Measurements from ENCODE around the gene ADCY2.

The ADCY2 gene

DNA sequence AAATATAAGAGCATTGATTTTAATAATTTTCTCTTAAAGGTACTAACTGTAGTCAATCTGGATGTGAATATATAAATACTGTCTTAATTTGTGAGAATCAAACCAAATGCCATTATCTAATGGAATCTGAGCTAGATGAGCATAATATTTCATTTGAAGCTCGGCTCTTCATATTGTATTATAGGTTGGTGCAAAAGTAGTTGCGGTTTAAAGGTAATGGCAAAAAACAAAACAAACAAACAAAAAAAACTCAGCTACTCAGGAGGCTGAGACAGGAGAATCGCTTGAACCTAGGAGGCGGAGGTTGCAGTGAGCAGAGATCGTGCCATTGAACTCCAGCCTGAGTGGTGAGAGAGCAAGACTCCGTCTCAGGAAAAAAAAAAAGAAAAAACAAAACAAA, 358.6 kb downstream of the ADCY2 start:
- DNase-seq: no peak

GRCh38 chr5:7754997-7755596, 359.2 kb downstream of the ADCY2 start:
- peak; percentile 33 for DNase-seq

GRCh38 chr5:7755958-7756357, 360.0 kb downstream of the ADCY2 start:
- DNase-seq: no peak

DNA sequence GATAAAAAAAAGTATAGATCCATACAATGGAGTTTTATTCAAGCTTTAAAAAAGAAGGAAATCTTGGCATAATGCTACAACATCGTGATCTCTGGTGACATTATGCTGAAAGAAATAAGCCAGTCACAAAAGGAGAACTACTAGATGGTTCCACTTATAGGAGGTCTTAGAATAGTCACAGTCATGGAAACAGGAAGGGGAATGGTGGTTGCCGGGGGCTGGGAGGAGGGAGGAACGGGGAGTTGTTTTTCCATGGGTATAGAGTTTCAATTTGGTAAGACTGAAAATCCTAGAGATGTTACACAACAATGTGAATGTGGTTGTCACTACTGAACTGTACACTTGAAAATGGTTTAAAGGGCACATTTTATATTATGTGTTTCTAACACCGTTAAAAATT, 360.5 kb downstream of the ADCY2 start:
- DNase-seq: peak; percentile 73

DNA sequence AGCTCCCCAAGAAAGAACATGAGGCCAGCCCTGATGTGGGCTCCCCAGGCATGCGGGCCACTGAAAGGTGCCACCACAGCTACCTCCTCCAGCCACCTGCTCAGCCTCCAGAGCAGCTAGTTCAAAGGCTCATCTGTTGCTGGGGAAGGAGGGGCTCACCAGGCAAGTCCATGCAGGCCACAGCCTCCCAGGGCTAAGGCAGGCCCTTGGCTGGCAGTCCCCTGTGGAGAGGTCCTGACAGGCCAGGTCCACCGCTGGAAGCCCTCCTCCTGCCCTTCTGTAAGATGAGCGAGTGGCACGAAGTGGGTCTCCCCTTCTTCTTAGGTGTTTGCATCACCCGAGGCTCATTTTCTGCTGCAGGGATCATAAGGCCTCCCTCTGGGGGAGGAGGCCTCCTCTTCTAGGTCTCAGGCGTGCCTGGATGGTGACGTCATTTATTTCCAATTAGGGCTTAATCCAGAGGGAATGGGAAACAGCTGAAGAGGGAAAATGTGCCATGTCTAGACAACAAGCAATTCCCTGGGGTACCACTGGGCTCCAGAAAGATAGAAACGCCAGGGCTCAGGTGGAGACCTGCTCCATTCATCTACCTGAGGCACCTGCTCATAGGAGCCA, 363.4 kb downstream of the ADCY2 start:
- DNase-seq: no peak

DNA sequence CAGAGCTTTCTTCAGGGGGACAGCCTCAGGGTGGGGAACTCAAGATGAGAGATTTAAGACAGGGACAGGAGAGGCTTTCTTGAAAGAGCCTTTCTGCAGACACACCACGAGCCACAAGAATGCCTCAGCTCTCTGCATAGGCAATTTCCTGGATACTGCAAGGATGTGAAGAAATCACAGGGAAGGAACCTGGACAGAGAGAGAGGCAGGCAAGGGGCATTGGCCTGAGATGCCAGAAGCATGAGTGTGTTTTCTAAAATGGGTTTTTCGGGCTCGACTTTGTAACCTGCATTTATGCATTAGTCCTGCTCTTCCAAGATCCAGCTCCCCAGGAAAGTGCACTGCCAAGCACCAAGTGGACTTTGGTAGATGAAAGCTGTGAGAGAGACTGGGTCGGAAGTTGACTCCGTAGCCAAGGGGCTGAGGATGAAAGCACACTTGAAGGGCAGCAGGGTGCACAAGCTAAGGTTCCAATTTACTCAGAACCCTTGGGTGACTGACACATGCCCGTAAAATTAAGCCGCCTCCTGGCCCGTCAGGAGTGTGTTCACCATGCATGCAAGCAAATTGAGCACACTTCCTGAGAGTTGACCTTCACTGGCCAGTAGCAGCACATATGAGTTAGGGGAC, 364.1 kb downstream of the ADCY2 start:
- no peak for DNase-seq

GRCh38 chr5:7762267-7762666, 366.3 kb downstream of the ADCY2 start:
- no peak for DNase-seq

DNA sequence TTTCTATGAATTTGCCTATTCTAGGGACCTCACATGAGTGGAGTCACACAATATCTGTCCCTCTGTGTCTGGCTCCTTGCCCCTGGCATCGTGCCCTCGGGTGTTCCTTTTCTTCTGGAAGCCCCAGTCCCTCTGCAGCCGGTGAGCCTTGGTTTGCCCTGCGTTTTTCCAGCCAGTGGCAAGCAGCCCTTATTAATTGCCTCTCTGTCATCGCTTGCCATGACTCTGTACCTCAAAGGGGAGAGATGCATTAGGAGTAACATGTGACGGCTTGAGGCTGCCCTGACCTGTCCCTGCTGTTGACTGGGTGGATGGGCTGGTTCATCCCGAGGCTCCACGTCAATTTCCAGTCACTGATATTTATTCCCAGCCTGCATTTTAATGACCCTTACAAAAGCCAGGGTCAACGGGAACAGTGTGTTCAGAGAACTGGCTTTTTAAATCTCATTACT, 367.7 kb downstream of the ADCY2 start:
- DNase-seq: no peak

GRCh38 chr5:7764452-7764851, 368.5 kb downstream of the ADCY2 start:
- DNase-seq: no peak

DNA sequence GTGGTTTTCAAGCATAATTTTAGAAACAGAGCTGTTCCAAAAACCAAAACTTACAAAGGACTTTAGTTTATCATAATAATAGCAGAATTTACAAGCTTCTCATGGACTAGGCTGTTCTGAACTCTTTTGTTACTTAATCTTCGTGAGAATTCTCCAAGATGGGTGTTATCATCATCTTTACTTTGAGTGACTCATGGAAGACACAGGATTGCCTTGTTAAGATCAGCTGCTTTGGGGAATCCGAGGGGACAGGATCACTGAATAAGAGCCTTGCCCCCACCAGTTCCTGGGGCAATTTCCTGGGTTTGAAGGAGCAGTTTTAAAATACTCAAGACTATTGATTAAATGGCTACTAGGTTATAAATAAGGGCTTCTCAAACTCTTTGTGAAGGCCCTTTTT, 374.5 kb downstream of the ADCY2 start:
- no peak for DNase-seq

DNA sequence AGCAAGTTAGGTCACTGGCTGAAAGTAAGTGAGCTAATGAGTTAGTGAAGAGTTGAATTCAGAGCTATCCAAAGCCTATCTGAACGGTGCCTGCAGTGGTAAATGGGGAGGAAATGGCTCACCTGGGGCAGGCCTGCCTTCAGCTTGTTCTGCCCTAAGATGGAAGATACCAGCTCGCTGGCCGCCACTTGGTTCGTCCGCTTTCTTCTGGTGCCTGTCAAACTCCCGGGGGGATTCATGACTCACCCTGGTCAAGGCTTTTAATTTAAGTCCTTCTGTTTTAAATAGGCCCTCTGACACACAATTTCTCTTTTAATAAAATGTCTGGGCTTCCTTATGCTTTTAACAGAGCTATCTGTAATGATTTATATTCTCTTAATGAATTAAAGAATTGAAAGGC, 376.2 kb downstream of the ADCY2 start:
- no peak for DNase-seq

GRCh38 chr5:7773178-7773577, 377.2 kb downstream of the ADCY2 start:
- DNase-seq: no peak

DNA sequence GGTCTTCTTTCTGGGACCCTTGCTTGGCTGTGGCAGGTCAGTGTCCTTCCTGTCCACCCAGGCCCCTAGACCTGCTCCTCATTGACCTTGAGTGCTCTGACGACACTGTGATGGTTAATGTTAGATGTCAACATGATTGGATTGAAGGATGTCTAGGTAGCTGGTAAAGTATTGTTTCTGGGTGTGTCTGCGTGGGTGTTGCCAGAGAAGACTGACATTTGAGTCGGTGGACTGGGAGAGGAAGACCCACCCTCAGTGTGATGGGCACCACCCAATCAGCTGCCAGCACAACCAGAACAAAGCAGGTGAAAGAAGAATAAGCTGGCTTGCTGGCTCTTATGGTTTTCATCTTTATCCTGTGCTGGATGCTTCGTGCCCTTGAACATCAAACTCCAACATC, 380.5 kb downstream of the ADCY2 start:
- DNase-seq: no peak

- peak; percentile 7 for DNase-seq
Measured at GRCh38 chr5:7779019-7780005, 383.4 kb downstream of the ADCY2 start.

DNA sequence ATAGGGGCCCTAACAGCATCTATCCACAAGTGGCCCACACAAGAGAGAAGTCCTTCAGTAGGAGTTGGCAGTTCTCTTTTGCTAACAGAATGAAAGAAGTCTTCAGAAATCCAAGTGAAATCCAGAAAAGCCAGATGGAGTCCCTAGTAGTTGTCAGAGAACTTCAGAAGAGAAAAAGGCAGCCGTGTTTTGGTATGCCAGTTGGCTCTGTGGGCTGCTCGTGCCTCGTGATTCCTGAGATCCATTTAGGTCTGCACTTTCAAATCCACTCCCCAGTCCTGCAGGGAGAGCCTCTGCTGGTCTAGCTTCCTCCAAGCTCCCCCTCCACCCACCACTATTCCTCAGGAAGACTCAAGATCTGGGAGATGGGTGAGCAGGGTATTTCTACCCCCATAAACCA, 386.0 kb downstream of the ADCY2 start:
- DNase-seq: no peak

- no peak for DNase-seq
Measured at GRCh38 chr5:7784683-7785380, 388.9 kb downstream of the ADCY2 start.

DNA sequence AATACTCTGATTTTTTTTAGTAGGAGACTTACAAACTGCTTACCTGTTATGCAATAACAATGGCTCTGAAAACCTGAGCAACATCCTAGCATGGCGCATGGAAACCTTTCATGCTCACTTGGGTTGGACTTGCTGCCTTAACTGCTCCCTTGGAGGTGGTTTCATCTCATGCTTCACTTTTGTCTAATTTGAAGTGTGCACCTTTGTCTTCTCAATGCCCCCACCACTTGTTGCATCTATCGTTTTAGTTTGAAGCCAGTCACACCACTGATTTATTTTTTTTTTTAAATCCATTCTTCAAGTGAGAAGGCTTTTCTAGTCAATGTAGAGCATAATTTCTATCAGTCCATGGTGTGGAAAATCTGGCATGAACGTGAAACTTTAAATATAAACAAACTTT, 391.8 kb downstream of the ADCY2 start:
- DNase-seq: no peak

DNA sequence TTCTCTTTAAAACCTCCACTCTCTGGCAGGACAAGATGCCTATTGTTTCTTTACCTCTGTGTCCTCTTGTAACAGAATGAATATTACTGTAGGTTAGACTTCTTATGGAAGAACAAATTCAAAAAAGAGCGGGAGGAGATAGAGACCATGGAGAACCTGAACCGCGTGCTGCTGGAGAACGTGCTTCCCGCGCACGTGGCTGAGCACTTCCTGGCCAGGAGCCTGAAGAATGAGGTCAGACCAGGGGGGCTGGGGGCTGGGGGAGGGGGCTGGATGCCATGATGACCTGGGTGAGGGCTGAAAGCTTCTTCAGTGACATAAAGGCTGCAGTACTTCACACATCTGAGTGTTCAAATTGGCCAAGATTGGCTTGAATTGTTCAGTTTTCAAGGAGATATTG, 393.6 kb downstream of the ADCY2 start:
- no peak for DNase-seq

DNA sequence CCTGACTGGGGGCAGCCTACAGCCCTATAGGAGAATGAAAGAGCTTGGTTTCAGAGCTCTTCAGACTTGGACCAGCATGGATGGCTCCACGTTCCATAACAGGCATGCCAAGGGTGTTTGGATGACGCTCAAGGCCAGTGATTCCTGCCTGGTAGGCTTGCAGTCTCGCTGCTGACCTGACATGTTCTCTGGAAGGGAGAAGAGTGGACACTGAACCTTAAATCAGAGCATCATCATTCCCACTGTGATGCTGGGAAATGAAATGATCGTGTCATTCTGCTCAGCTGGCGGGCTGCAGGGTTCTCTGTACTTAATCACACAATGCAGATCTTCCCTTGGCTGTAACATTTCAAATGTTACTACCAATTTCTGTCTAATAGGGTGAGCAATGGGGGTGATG, 398.0 kb downstream of the ADCY2 start:
- DNase-seq: no peak

DNA sequence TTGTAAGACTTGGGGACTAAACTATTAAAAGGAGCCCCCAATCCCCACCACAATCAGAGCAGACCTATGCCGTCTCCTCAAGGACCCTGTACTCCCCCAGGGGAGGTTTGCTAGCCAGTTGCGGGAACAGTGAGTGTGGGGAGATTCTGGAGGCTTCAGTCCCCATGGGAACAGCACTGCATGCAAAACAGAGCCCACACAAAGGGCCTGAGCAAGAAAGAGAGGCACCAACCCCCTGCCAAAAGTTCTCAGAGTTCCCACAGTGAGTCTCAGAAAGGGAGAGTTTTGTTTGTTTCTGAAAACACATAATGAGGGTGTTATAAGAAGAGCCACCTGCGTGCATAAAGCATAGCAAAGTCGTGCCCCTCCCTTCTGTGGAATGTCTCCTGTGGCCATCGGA, 398.4 kb downstream of the ADCY2 start:
- no peak for DNase-seq

- no peak for DNase-seq
Measured at GRCh38 chr5:7794823-7795222, 398.9 kb downstream of the ADCY2 start.

GRCh38 chr5:7795306-7795705, 399.4 kb downstream of the ADCY2 start:
- no peak for DNase-seq
